Measurements from ENCODE around the gene CACUL1.
"Not testable (repeated sequence)": the region's sequence is repeated elsewhere in the genome, so short reads cannot be mapped to it uniquely, and the experiment has no call there.

DNA sequence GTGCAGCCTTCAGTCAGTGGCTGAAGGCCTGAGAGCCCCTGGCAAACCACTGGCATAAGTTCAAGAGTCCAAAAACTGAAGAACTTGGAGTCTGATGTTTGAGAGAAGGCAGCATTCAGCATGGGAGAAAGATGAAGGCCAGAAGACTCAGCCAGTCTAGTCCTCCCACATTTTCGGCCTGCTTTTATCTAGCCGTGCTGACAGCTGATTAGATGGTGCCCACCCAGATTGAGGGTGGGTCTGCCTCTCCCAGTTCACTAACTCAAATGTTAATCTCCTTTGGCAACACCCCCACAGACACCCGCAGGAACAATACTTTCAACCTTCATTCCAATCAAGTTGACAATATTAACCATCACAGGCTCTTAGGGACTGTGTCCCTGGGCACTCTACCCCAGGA, 83.5 kb downstream of the CACUL1 start:
- TF ChIP-seq TCF4 (CRISPR knock-in tag; IDR thresholded peaks at IDR 0.05; ENCODE audit: borderline replicate concordance); ZFP3 (CRISPR knock-in tag; IDR thresholded peaks at IDR 0.05); ESRRG (CRISPR knock-in tag; IDR thresholded peaks at IDR 0.05); RARB (CRISPR knock-in tag; IDR thresholded peaks at IDR 0.05); CSDC2 (CRISPR knock-in tag; IDR thresholded peaks at IDR 0.05): not testable (repeated sequence)
- TF ChIP-seq, protein P1, sequence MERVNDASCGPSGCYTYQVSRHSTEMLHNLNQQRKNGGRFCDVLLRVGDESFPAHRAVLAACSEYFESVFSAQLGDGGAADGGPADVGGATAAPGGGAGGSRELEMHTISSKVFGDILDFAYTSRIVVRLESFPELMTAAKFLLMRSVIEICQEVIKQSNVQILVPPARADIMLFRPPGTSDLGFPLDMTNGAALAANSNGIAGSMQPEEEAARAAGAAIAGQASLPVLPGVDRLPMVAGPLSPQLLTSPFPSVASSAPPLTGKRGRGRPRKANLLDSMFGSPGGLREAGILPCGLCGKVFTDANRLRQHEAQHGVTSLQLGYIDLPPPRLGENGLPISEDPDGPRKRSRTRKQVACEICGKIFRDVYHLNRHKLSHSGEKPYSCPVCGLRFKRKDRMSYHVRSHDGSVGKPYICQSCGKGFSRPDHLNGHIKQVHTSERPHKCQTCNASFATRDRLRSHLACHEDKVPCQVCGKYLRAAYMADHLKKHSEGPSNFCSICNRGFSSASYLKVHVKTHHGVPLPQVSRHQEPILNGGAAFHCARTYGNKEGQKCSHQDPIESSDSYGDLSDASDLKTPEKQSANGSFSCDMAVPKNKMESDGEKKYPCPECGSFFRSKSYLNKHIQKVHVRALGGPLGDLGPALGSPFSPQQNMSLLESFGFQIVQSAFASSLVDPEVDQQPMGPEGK (CRISPR knock-in tag; IDR thresholded peaks at IDR 0.05; ENCODE audit: borderline replicate concordance): not testable (repeated sequence)
